BJ (cell line): ENCODE measurements around the gene SLX4IP. TPM values are rescaled to one million over a fixed set of nuclear protein-coding genes. Genes with fewer than 3 reads are reported as not detected.

ENCODE experiments used
- CTCF ChIA-PET: fragments of 350-600 bp; formaldehyde crosslinking; extraction: SDS; loops from one replicate; lab custom pipeline; 2021; ENCODE audit warnings: antibody characterized with exemption, inconsistent platforms; lab: Yijun Ruan, JAX
- POLR2A ChIA-PET: fragments of 300-600 bp; sonication (Branson Sonifier 250); formaldehyde crosslinking; extraction: SDS; loops from one replicate; lab custom pipeline; 2021; ENCODE audit warnings: antibody characterized with exemption; lab: Charles Lee
- DNase-seq: peaks from one replicate; pipeline ENCODE4 v3.0.0-alpha.2; 2011; ENCODE audit warnings: low read depth
- H3K27me3 ChIP-seq: 2 replicates; pipeline ENCODE4 v1.6.0; 2011; ENCODE audit warnings: low read length; ENCODE audit not compliant: control insufficient read depth, insufficient read depth
- H3K36me3 ChIP-seq: 2 replicates; pipeline ENCODE4 v1.5.1; 2011; ENCODE audit warnings: low read length; ENCODE audit not compliant: control insufficient read depth, insufficient read depth
- H3K4me3 ChIP-seq: 2 replicates; pipeline ENCODE4 v1.5.1; 2011; ENCODE audit warnings: low read depth, mild to moderate bottlenecking, control low read depth, low read length
- CTCF ChIP-seq: IDR thresholded peaks from 2 replicates; pipeline ENCODE4 v1.5.1; 2011; ENCODE audit warnings: low read depth, mild to moderate bottlenecking, control low read depth, inconsistent platforms, low read length, moderate library complexity; ENCODE audit not compliant: insufficient read depth
- polyA plus RNA-seq: library from polyadenylated mRNA; depleted of rRNA; stranded (reverse); fragments of >200 nt; gene quantifications from 2 replicates; pipeline ENCODE4 v1.2.3, GENCODE V29; 2011

SLX4IP gene
- polyA plus RNA-seq, 1 experiment: 1.6 TPM

GRCh38 chr20:10618611-10619245 is 183.6 kb downstream of the SLX4IP start:
- no peak for TF ChIP-seq CTCF
- Histone ChIP-seq H3K36me3 (no peaks in the 10 kb centered on the region), H3K4me3 (no peak overlapping the region), H3K27me3 (no peaks in the 10 kb centered on the region)
- CTCF ChIA-PET: interaction anchor here (1.4 kb wide), 1 partner anchor 9 kb away, joined by 4 read pairs; no protein-coding TSS in a partner anchor
- POLR2A ChIA-PET: no interaction called here
- no peak for DNase-seq

- POLR2A ChIA-PET: interaction anchor here (0.8 kb wide), 1 partner anchor 18 kb away, joined by 3 read pairs; no protein-coding TSS in a partner anchor
Observed at GRCh38 chr20:10619427-10619826, 184.3 kb downstream of the SLX4IP start.

GRCh38 chr20:10621149-10621548 is 186.0 kb downstream of the SLX4IP start:
- POLR2A ChIA-PET: no interaction called here
- no peak for DNase-seq
- no peak for TF ChIP-seq CTCF
- no peak overlapping the region for H3K4me3 ChIP-seq
- H3K27me3 ChIP-seq: no peaks in the 10 kb centered on the region
- CTCF ChIA-PET: no interaction called here
- no peaks in the 10 kb centered on the region for H3K36me3 ChIP-seq

More at GRCh38 chr20:10619427-10619826, 184.3 kb downstream of the SLX4IP start:
- no peaks in the 10 kb centered on the region for H3K27me3 ChIP-seq
- no peak for TF ChIP-seq CTCF
- CTCF ChIA-PET: interaction anchor here (0.6 to 1.4 kb wide), 4 partner anchors 8 to 207 kb away, joined by 3 to 4 read pairs (median 3); no protein-coding TSS in a partner anchor
- H3K36me3 ChIP-seq: no peaks in the 10 kb centered on the region
- DNase-seq: peak; percentile 91
- no peak overlapping the region for H3K4me3 ChIP-seq

GRCh38 chr20:10622657-10623418 is 187.7 kb downstream of the SLX4IP start:
- POLR2A ChIA-PET: no interaction called here

More at GRCh38 chr20:10622657-10623418, 187.7 kb downstream of the SLX4IP start:
- no peaks in the 10 kb centered on the region for H3K36me3 ChIP-seq
- no peaks in the 10 kb centered on the region for H3K27me3 ChIP-seq
- no peak overlapping the region for H3K4me3 ChIP-seq
- DNase-seq: no peak
- no peak for TF ChIP-seq CTCF
- CTCF ChIA-PET: interaction anchor here (1.4 kb wide), 1 partner anchor 9 kb away, joined by 5 read pairs; no protein-coding TSS in a partner anchor
